Naive thymus-derived CD4-positive, alpha-beta T cell (primary cell): ENCODE data around the gene MAPKAP1. TPM values are rescaled to one million over a fixed set of nuclear protein-coding genes. Genes with fewer than 3 reads are reported as not detected.

Experiments used
- ATAC-seq: fragments of 150-1000 bp; cut with Tn5 transposase; 2 replicates; pipeline ENCODE4 v1.10.0; 2021; ENCODE audit warnings: mild to moderate bottlenecking, moderate library complexity
- CTCF ChIA-PET: fragments of 350-600 bp; sonication (Branson Sonifier 250); formaldehyde crosslinking; loops from one replicate; lab custom pipeline; 2021; ENCODE audit warnings: antibody characterized with exemption; lab: Charles Lee
- POLR2A ChIA-PET: fragments of 350-600 bp; sonication (Branson Sonifier 250); formaldehyde crosslinking; loops from one replicate; lab custom pipeline; 2021; ENCODE audit warnings: antibody characterized with exemption, inconsistent platforms; lab: Charles Lee
- DNase-seq, 9 donors: peaks; one replicate each; pipeline versions ENCODE4 v3.0.0 to v3.0.0-alpha.2; 2020 to 2022; ENCODE audit warnings: mixed read lengths in 1 of 9
- H3K27ac ChIP-seq: one replicate; pipeline ENCODE4 v1.7.0; 2013; ENCODE audit warnings: mild to moderate bottlenecking, low read depth, low read length, moderate library complexity
- H3K27me3 ChIP-seq, 2 donors: one replicate each; pipeline ENCODE4 v1.7.0; 2013; ENCODE audit warnings: low read length in 2 of 2, mild to moderate bottlenecking in 2 of 2, moderate library complexity in 2 of 2; ENCODE audit not compliant: control insufficient read depth in 2 of 2, insufficient read depth in 2 of 2
- H3K36me3 ChIP-seq, 3 experiments: 1 replicate in 2 of 3; 2 replicates in 1 of 3; pipeline ENCODE4 v1.7.0; 2013; ENCODE audit warnings: low read length in 3 of 3, mild to moderate bottlenecking in 3 of 3, moderate library complexity in 1 of 3; ENCODE audit not compliant: insufficient read depth in 3 of 3, control insufficient read depth in 2 of 3
- H3K4me1 ChIP-seq, 2 donors: one replicate each; pipeline ENCODE4 v1.7.0; 2013; ENCODE audit warnings: low read length in 2 of 2, mild to moderate bottlenecking in 2 of 2, moderate library complexity in 1 of 2; ENCODE audit not compliant: control insufficient read depth in 2 of 2, insufficient read depth in 2 of 2
- H3K4me3 ChIP-seq: 2 replicates; pipeline ENCODE4 v1.7.0; 2013; ENCODE audit warnings: mild to moderate bottlenecking, low read length
- H3K9me3 ChIP-seq, 3 experiments: 1 replicate in 2 of 3; 2 replicates in 1 of 3; pipeline ENCODE4 v1.7.0; 2013; ENCODE audit warnings: low read length in 3 of 3; ENCODE audit not compliant: control insufficient read depth in 2 of 3
- H3K27ac Mint-ChIP-seq, 9 donors: one replicate each; pipeline ENCODE4 v1.8.0; 2020 to 2022; ENCODE audit warnings: mixed read lengths in 9 of 9, mild to moderate bottlenecking in 8 of 9, moderate library complexity in 5 of 9, inconsistent platforms in 2 of 9
- H3K27me3 Mint-ChIP-seq, 5 donors: one replicate each; pipeline ENCODE4 v1.8.0; 2021 to 2022; ENCODE audit warnings: mixed read lengths in 5 of 5, mild to moderate bottlenecking in 1 of 5
- H3K36me3 Mint-ChIP-seq, 5 donors: one replicate each; pipeline ENCODE4 v1.8.0; 2020 to 2022; ENCODE audit warnings: mixed read lengths in 5 of 5, mild to moderate bottlenecking in 3 of 5, inconsistent platforms in 1 of 5
- H3K4me1 Mint-ChIP-seq, 7 donors: one replicate each; pipeline ENCODE4 v1.8.0; 2020 to 2022; ENCODE audit warnings: mixed read lengths in 7 of 7, mild to moderate bottlenecking in 3 of 7, inconsistent platforms in 1 of 7
- H3K4me3 Mint-ChIP-seq, 10 donors: one replicate each; pipeline ENCODE4 v1.8.0; 2020 to 2022; ENCODE audit warnings: mild to moderate bottlenecking in 10 of 10, mixed read lengths in 10 of 10, moderate library complexity in 6 of 10, inconsistent platforms in 2 of 10
- H3K9me3 Mint-ChIP-seq, 11 donors: one replicate each; pipeline ENCODE4 v1.8.0; 2020 to 2022; ENCODE audit warnings: mixed read lengths in 11 of 11, mild to moderate bottlenecking in 4 of 11, inconsistent platforms in 1 of 11, moderate library complexity in 1 of 11
- intact Hi-C, 2 donors: fragments of 100-400 bp; cut with micrococcal nuclease; formaldehyde crosslinking; loops; one replicate each; pipeline ENCODE4 v1.15.1; 2023
- polyA plus RNA-seq, 2 donors: library from polyadenylated mRNA; unstranded; fragments of 300-500 nt; fragmentation: Illumina TruSeq; gene quantifications; one replicate each; pipeline ENCODE4 v1.2.3, GENCODE V29; 2021
- total RNA-seq, 6 experiments: library from RNA in 5 of 6; stranded (reverse) in 5 of 6; gene quantifications; 1 replicate in 5 of 6; 2 replicates in 1 of 6; pipeline ENCODE4 v1.2.3 and lab custom pipeline; 2021 to 2026

Gene MAPKAP1
- total and polyA plus RNA-seq, 7 experiments from 2014 or later: 41.3 to 73.6 (median 55.8) TPM

DNA sequence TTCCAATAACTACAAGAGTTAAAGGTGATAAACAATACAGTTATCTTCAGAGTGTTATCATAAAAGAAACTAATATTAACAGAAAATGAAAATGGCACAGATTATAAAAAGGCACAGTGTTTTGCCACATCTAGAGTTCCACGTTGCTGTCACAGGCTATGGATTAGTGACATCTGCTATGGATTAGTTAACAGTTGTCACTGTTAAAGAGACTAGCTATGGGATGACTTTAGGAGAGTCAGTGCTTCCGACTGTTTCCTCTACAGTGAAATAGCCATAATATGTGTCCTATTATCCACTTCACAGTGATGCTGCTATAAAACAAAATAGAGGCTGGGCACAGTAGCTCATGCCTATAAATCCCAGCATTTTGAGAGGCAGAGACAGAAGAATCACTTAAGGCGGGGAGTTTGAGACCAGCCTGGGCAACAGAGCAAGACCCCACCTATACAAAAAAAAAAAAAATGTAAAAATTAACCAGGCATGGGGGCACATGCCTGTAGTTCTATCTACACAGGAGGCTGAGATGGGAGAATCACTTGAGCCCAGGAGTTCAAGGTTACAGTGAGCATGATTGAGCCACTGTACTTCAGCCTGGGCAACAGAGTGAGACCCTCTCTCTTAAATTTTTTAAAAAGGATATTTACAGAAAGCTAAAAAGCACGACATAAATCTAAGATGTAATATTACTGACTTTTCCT lies 19.7 kb downstream of the MAPKAP1 start:
- ChIA-PET CTCF (no interaction called here), POLR2A (no interaction called here)
- DNase-seq (no peak), ATAC-seq (no peak)
- H3K9me3 Mint-ChIP-seq: peaks cover 0 to 2% (median 0%) of the 10 kb centered on the region in 11 donors
- Histone ChIP-seq H3K27me3 (no peaks in the 10 kb centered on the region), H3K27ac (no peak overlapping the region), H3K4me3 (no peak overlapping the region), H3K9me3 (no peaks in the 10 kb centered on the region), H3K4me1 (no peaks in the 10 kb centered on the region), H3K36me3 (peaks cover 0 to 8% (median 4%) of the 10 kb centered on the region in 3 experiments)
- no peak overlapping the region for H3K4me3 Mint-ChIP-seq
- intact Hi-C loops: no loop called here
- H3K27me3 Mint-ChIP-seq: no peaks in the 10 kb centered on the region
- H3K27ac Mint-ChIP-seq: no peak overlapping the region
- peaks cover 9 to 54% (median 19%) of the 10 kb centered on the region in 5 donors for H3K36me3 Mint-ChIP-seq
- H3K4me1 Mint-ChIP-seq: peaks cover 2 to 47% (median 32%) of the 10 kb centered on the region in 7 donors

DNA sequence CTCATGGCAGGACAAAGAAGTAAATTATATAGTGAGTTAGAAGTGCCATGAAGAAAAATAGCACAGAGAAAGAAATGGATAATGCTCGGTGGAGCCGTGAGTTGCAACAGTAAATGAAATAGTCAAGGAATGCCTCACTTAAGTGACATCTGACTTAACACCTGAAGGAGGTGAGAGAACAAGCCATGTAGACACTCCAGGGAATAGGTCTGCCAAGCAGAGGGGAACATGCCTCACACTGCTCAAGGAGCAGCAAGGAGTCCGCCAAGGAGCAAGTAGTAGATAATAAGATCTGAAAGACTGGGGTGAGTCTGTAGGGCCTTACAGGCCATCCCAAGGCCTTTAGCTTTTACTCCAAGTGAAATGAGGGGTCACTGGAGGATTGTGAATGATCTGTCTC lies 21.8 kb downstream of the MAPKAP1 start:
- Histone ChIP-seq H3K27ac (no peak overlapping the region), H3K9me3 (no peaks in the 10 kb centered on the region), H3K4me3 (no peak overlapping the region), H3K4me1 (no peaks in the 10 kb centered on the region), H3K27me3 (no peaks in the 10 kb centered on the region), H3K36me3 (peaks cover 0 to 8% (median 4%) of the 10 kb centered on the region in 3 experiments)
- DNase-seq (no peak), ATAC-seq (no peak)
- Mint-ChIP-seq H3K9me3 (peaks cover 0 to 2% (median 0%) of the 10 kb centered on the region in 11 donors), H3K4me3 (no peak overlapping the region), H3K27me3 (no peaks in the 10 kb centered on the region), H3K27ac (peak overlapping the region in 1 of 9 donors; percentile 21), H3K4me1 (peaks cover 0 to 41% (median 26%) of the 10 kb centered on the region in 7 donors), H3K36me3 (peaks cover 9 to 37% (median 15%) of the 10 kb centered on the region in 5 donors)
- ChIA-PET CTCF (no interaction called here), POLR2A (no interaction called here)
- intact Hi-C loops: no loop called here

DNA sequence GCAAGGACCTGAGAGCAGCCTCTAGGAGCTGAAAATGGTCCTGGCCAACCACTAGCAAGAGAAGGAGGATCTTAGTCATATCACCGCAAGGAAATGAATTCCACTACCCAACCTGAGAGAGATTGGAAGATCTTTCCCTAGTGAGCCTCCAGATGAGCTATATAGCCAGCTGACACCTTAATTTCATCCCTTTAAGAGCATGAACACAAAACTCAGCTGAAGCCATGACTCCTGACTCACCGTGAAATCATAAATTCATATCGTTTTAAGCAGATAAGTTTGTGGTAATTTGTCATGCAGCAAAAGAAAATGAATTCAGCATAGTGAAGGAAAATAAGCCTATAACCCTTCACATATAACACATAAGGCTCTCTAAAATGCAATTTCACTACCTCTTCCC lies 23.5 kb downstream of the MAPKAP1 start:
- H3K27ac Mint-ChIP-seq: no peak overlapping the region
- DNase-seq: no peak
- H3K9me3 ChIP-seq: no peaks in the 10 kb centered on the region
- H3K36me3 Mint-ChIP-seq: peaks cover 7 to 32% (median 18%) of the 10 kb centered on the region in 5 donors
- ChIA-PET POLR2A (no interaction called here), CTCF (no interaction called here)
- H3K36me3 ChIP-seq: peaks cover 0 to 8% (median 4%) of the 10 kb centered on the region in 3 experiments
- H3K27me3 Mint-ChIP-seq: no peaks in the 10 kb centered on the region
- no peak for ATAC-seq
- peaks cover 0 to 41% (median 21%) of the 10 kb centered on the region in 7 donors for H3K4me1 Mint-ChIP-seq
- no peaks in the 10 kb centered on the region for H3K4me1 ChIP-seq
- no peak overlapping the region for H3K27ac ChIP-seq
- intact Hi-C loops: no loop called here
- no peak overlapping the region for H3K4me3 Mint-ChIP-seq
- no peak overlapping the region for H3K4me3 ChIP-seq
- H3K27me3 ChIP-seq: no peaks in the 10 kb centered on the region
- peaks cover 0 to 2% (median 0%) of the 10 kb centered on the region in 11 donors for H3K9me3 Mint-ChIP-seq

DNA sequence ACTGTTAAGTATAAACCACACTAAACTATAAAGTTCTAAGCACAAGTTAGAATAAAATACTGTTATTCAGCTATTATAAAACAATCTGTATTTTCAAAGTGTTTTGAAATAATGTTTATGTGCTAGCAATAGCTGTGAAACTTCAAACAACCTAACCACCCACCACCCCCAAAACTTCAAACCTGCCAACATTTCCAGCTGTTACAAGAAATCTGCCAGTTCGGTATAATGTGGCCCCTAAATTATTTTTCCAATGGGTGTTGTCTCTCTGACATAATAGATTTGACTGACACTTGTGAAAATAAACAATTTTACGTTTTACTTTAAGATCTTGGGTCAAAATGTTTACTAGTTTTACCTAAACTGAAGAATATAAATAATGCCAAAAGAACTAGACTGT lies 24.7 kb downstream of the MAPKAP1 start:
- Histone ChIP-seq H3K4me1 (no peaks in the 10 kb centered on the region), H3K27me3 (no peaks in the 10 kb centered on the region), H3K4me3 (no peak overlapping the region), H3K9me3 (no peaks in the 10 kb centered on the region), H3K27ac (no peak overlapping the region), H3K36me3 (peaks cover 0 to 8% (median 4%) of the 10 kb centered on the region in 3 experiments)
- H3K9me3 Mint-ChIP-seq: peaks cover 0 to 2% (median 0%) of the 10 kb centered on the region in 11 donors
- H3K36me3 Mint-ChIP-seq: peaks cover 7 to 32% (median 18%) of the 10 kb centered on the region in 5 donors
- ChIA-PET POLR2A (interaction anchor here (0.6 kb wide), 1 partner anchor 20 kb away, joined by 3 read pairs; no protein-coding TSS in a partner anchor), CTCF (no interaction called here)
- H3K27me3 Mint-ChIP-seq: no peaks in the 10 kb centered on the region
- no peak for DNase-seq
- H3K4me3 Mint-ChIP-seq: no peak overlapping the region
- no peak for ATAC-seq
- peaks cover 0 to 41% (median 21%) of the 10 kb centered on the region in 7 donors for H3K4me1 Mint-ChIP-seq
- intact Hi-C loops: no loop called here
- H3K27ac Mint-ChIP-seq: no peak overlapping the region

DNA sequence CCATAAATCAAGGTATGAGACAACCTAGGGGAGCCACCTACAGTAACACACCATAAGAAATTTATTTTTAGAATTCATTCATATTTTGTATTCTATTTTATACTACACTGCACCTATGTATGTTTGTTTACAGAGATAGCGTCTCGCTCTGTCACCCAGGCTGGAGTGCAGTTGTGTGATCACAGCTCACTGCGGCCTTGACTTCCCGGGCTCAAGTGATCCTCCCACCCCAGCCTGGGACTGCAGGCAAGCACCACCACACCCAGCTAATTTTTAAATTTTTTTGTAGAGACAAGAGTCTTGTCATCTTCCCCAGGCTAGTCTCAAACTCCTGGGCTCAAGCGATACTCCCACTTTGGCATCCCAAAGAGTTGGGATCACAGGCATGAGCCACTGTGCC lies 25.4 kb downstream of the MAPKAP1 start:
- ChIA-PET CTCF (no interaction called here), POLR2A (interaction anchor here (0.6 kb wide), 1 partner anchor 21 kb away, joined by 3 read pairs; no protein-coding TSS in a partner anchor)
- Histone ChIP-seq H3K27me3 (no peaks in the 10 kb centered on the region), H3K27ac (no peak overlapping the region), H3K9me3 (no peaks in the 10 kb centered on the region), H3K4me1 (no peaks in the 10 kb centered on the region), H3K4me3 (no peak overlapping the region), H3K36me3 (peaks cover 0 to 8% (median 4%) of the 10 kb centered on the region in 3 experiments)
- peaks cover 0 to 41% (median 20%) of the 10 kb centered on the region in 7 donors for H3K4me1 Mint-ChIP-seq
- H3K27ac Mint-ChIP-seq: peak overlapping the region in 1 of 9 donors; percentile 14
- ATAC-seq (no peak), DNase-seq (no peak)
- no peaks in the 10 kb centered on the region for H3K27me3 Mint-ChIP-seq
- H3K4me3 Mint-ChIP-seq: no peak overlapping the region
- H3K36me3 Mint-ChIP-seq: peaks cover 7 to 31% (median 18%) of the 10 kb centered on the region in 5 donors
- H3K9me3 Mint-ChIP-seq: peaks cover 0 to 2% (median 0%) of the 10 kb centered on the region in 11 donors
- intact Hi-C loops: no loop called here

DNA sequence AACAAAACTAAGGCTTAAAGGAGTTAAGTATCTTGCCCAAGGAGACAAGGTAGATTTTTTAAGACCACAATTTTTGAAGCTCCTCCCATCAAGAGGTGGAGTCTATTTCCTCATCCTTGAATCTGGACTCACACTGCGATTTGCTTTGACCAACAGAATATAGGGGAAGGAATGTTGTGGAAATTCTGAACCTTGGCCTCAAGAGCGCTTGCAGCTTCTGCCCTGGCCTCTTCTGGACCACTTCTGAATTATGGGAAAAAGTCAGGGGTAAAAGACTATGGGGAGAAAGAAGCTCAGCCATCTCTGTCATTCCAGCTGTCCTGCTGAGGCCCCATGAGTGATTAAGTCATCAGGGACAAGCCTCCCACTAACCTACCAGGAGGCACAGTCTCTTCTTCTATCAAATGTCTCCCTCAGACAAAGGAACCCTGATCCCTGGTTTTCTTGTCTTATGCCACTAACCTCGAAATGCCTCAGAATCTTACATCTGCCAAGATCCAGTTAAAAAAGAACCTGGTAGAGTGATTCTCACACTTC lies 25.9 kb downstream of the MAPKAP1 start:
- no peak overlapping the region for H3K4me3 ChIP-seq
- ATAC-seq (no peak), DNase-seq (no peak)
- H3K36me3 ChIP-seq: peaks cover 0 to 4% (median 3%) of the 10 kb centered on the region in 3 experiments
- H3K4me1 ChIP-seq: no peaks in the 10 kb centered on the region
- H3K27ac ChIP-seq: no peak overlapping the region
- H3K4me3 Mint-ChIP-seq: no peak overlapping the region
- no peaks in the 10 kb centered on the region for H3K27me3 Mint-ChIP-seq
- no peaks in the 10 kb centered on the region for H3K27me3 ChIP-seq
- peaks cover 0 to 2% (median 0%) of the 10 kb centered on the region in 11 donors for H3K9me3 Mint-ChIP-seq
- H3K27ac Mint-ChIP-seq: no peak overlapping the region
- ChIA-PET CTCF (no interaction called here), POLR2A (no interaction called here)
- intact Hi-C loops: no loop called here
- peaks cover 0 to 46% (median 24%) of the 10 kb centered on the region in 7 donors for H3K4me1 Mint-ChIP-seq
- peaks cover 7 to 34% (median 18%) of the 10 kb centered on the region in 5 donors for H3K36me3 Mint-ChIP-seq
- no peaks in the 10 kb centered on the region for H3K9me3 ChIP-seq
